HepG2 (cell line): ENCODE results near the gene TRERF1. TPM values are rescaled to one million over a fixed set of nuclear protein-coding genes. Genes with fewer than 3 reads are reported as not detected.

ENCODE experiments used
- ATAC-seq: fragments of 200-7000 bp; cut with Tn5 transposase; 3 replicates; pipeline ENCODE4 v1.9.1; 2020; ENCODE audit warnings: mild to moderate bottlenecking, moderate library complexity
- BruUV-seq: library from RNA; stranded (reverse); fragments of 400-500 nt; replicated peaks from 2 replicates; lab custom pipeline; 2021; lab: Mats Ljungman, UMichigan
- CTCF ChIA-PET: fragments of 300-600 bp; formaldehyde crosslinking; extraction: SDS; loops from one replicate; lab custom pipeline; 2021; ENCODE audit warnings: low total read pairs, inconsistent platforms, low intra/inter-chr PET ratio; lab: Yijun Ruan, JAX
- POLR2A ChIA-PET: fragments of 350-600 bp; sonication (Branson Sonifier 250); formaldehyde crosslinking; loops from one replicate; lab custom pipeline; 2020; ENCODE audit warnings: antibody characterized with exemption, inconsistent platforms; lab: Yijun Ruan, JAX
- DNase-seq: peaks from one replicate; pipeline ENCODE4 v3.0.0-alpha.2; 2015; ENCODE audit warnings: low spot score
- FAIRE-seq: peaks from 3 replicates; lab custom pipeline; 2011; peaks lifted over from hg19 to GRCh38; lab: Jason Lieb, UNC
- H2AFZ ChIP-seq: one replicate; pipeline ENCODE4 v1.6.1; 2011; ENCODE audit warnings: low read length, inconsistent platforms
- H3K27ac ChIP-seq: fragments of 300-600 bp; 3 replicates; pipeline ENCODE4 v1.8.0; 2011; ENCODE audit warnings: mixed run types, mild to moderate bottlenecking, mixed read lengths, low read length, inconsistent platforms; ENCODE audit not compliant: insufficient read depth; ENCODE audit errors: extremely low read length
- H3K27me3 ChIP-seq, 2 experiments: fragments of 200-600 bp in 1 of 2; 2 replicates in 1 of 2; 3 replicates in 1 of 2; pipeline versions ENCODE4 v1.6.0 to v1.8.0; 2011; ENCODE audit warnings: low read length in 2 of 2, mild to moderate bottlenecking in 2 of 2, moderate library complexity in 2 of 2, inconsistent platforms in 1 of 2; ENCODE audit not compliant: insufficient read depth in 2 of 2, control insufficient read depth in 1 of 2
- H3K36me3 ChIP-seq, 2 experiments: fragments of 200-600 bp in 1 of 2; replicated peaks in 1 of 2; 2 replicates in 1 of 2; 3 replicates in 1 of 2; pipeline versions ENCODE4 v1.5.1 to v1.8.0; 2011; ENCODE audit warnings: low read length in 2 of 2, inconsistent platforms in 1 of 2; ENCODE audit not compliant: insufficient read depth in 2 of 2, control insufficient read depth in 1 of 2
- H3K4me1 ChIP-seq: 2 replicates; pipeline ENCODE4 v1.5.1; 2012; ENCODE audit warnings: low read length, inconsistent platforms; ENCODE audit not compliant: insufficient read depth
- H3K4me2 ChIP-seq: 2 replicates; pipeline ENCODE4 v1.6.0; 2011; ENCODE audit warnings: low read depth, low read length, inconsistent platforms
- H3K4me3 ChIP-seq, 3 experiments: fragments of 200-600 bp in 1 of 3; sonication (generic), shearing (Covaris generic) in 1 of 3; replicated peaks in 1 of 3; 2 replicates each; pipeline ENCODE4 v1.5.1; 2011 to 2016; ENCODE audit warnings: low read length in 3 of 3, inconsistent platforms in 2 of 3, low read depth in 2 of 3, mild to moderate bottlenecking in 2 of 3, control low read depth in 1 of 3, mixed read lengths in 1 of 3; ENCODE audit not compliant: insufficient read depth in 1 of 3
- H3K79me2 ChIP-seq: one replicate; pipeline ENCODE4 v1.6.1; 2011; ENCODE audit warnings: low read length, inconsistent platforms; ENCODE audit not compliant: insufficient read depth
- H3K9ac ChIP-seq: 2 replicates; pipeline ENCODE4 v1.6.0; 2011; ENCODE audit warnings: mild to moderate bottlenecking, low read depth, low read length, inconsistent platforms; ENCODE audit not compliant: insufficient read depth
- H3K9me3 ChIP-seq: 2 replicates; pipeline ENCODE4 v1.5.1; 2012; ENCODE audit warnings: mild to moderate bottlenecking, low read length
- H4K20me1 ChIP-seq: 2 replicates; pipeline ENCODE4 v1.6.0; 2011; ENCODE audit warnings: inconsistent platforms, mild to moderate bottlenecking, low read length, moderate library complexity; ENCODE audit not compliant: insufficient read depth
- ERF ChIP-seq: IDR thresholded peaks from 2 replicates; pipeline ENCODE4 v1.6.1; 2018; ENCODE audit warnings: missing biosample characterization, missing genetic modification reagents
- TBX3 ChIP-seq: fragments of 450-650 bp; IDR thresholded peaks from 2 replicates; pipeline ENCODE4 v1.6.1; 2017; ENCODE audit warnings: antibody characterized with exemption, mild to moderate bottlenecking, inconsistent platforms, borderline replicate concordance
- THAP11 ChIP-seq: IDR thresholded peaks from 2 replicates; pipeline ENCODE4 v1.6.1; 2016; ENCODE audit warnings: missing biosample characterization, missing genetic modification reagents
- ZNF296 ChIP-seq: sonication (generic); formaldehyde crosslinking; conservative IDR thresholded peaks from 2 replicates; pipeline ENCODE4 v1.5.0; 2020; ENCODE audit warnings: mild to moderate bottlenecking, missing genetic modification reagents
- ZNF879 ChIP-seq: sonication (generic); formaldehyde crosslinking; IDR thresholded peaks from 2 replicates; pipeline ENCODE4 v1.8.1; 2023; ENCODE audit warnings: missing genetic modification reagents
- WGBS: methylation state at CpG from one replicate; pipeline ENCODE4 v1.1.6; 2017; ENCODE audit warnings: low lambda C conversion rate; 5-methylcytosine and 5-hydroxymethylcytosine counted together
- in situ Hi-C: cut with HindIII; loops from 2 replicates; pipeline ENCODE4 v1.10.0; 2017; ENCODE audit warnings: low pct_unique_long_range_greater_than_20kb; ENCODE audit not compliant: extremely low pct_ligation_motif_present
- intact Hi-C: fragments of 100-400 bp; cut with micrococcal nuclease; formaldehyde crosslinking; loops from one replicate; pipeline ENCODE4 v1.10.0; 2022; ENCODE audit not compliant: unreplicated experiment
- polyA plus RNA-seq, 8 experiments: library from polyadenylated mRNA; depleted of rRNA in 3 of 8; stranded (reverse) in 7 of 8; unstranded in 1 of 8; fragments of >200 nt; fragmentation: Illumina TruSeq in 4 of 8; extraction: Trizol in 4 of 8; gene quantifications; 2 replicates each; pipeline versions ENCODE4 v1.2.1 to v1.2.3, GENCODE V29; 2011 to 2016; ENCODE audit warnings: low read depth in 4 of 8, missing spikeins in 1 of 8, mixed read lengths in 1 of 8; ENCODE audit not compliant: insufficient read depth in 1 of 8
- total RNA-seq, 5 experiments: library from RNA; depleted of rRNA; stranded (reverse); fragments of >200 nt; fragmentation: Illumina TruSeq; extraction: Trizol; gene quantifications; 2 replicates each; pipeline ENCODE4 v1.2.3, GENCODE V29; 2016; ENCODE audit warnings: low read depth in 1 of 5
- TF ChIP-seq, protein P1 (sequence below): sonication (generic); formaldehyde crosslinking; IDR thresholded peaks from 2 replicates; pipeline ENCODE4 v1.5.1; 2020; ENCODE audit warnings: mild to moderate bottlenecking, missing genetic modification reagents, moderate library complexity
- TF ChIP-seq, protein P2 (sequence below): sonication (generic); formaldehyde crosslinking; IDR thresholded peaks from 2 replicates; pipeline ENCODE4 v1.4.0; 2020; ENCODE audit warnings: mild to moderate bottlenecking, missing genetic modification reagents, borderline replicate concordance
- TF ChIP-seq, protein P3 (sequence below): IDR thresholded peaks from 2 replicates; pipeline ENCODE4 v1.6.1; 2016; ENCODE audit warnings: missing biosample characterization, missing genetic modification reagents, low read depth

TRERF1 gene
- total and polyA plus RNA-seq, 2 of the 13 experiments (the other 11 are each of a cell fraction or from before 2014, with no cell fraction given): 0.02 TPM; not detected in 1

DNA sequence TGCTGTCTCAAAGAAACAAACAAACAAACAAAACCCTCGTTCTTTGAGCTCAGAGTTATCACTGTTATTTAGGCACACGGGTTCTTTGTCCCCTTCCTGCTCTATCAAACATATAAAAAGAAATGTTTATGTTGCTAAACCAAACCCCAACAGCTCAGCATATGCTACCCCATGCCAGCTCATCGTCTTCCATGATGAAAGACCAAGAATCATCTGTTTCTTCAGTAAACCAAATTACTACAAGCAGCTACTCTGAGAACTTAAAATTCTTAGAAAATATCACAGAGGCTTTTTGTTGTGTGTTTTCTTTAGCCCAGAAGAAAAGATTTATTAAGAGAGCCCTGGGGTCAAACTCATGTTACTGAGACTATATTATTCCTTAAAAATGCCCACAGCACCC is 4.7 kb downstream of the TRERF1 start:
- Histone ChIP-seq H3K4me1 (no peaks in the 10 kb centered on the region), H3K27ac (no peak overlapping the region), H3K36me3 (no peaks in the 10 kb centered on the region), H3K79me2 (no peaks in the 10 kb centered on the region), H3K4me2 (no peak overlapping the region), H2AFZ (no peak overlapping the region), H3K27me3 (peaks cover 6 to 80% of the 10 kb centered on the region in 2 experiments; a peak in 4 of 5 replicates), H3K4me3 (no peak overlapping the region), H3K9me3 (no peaks in the 10 kb centered on the region), H3K9ac (no peak overlapping the region), H4K20me1 (no peaks in the 10 kb centered on the region; the same call in 1 of the 2 replicates)
- ChIA-PET CTCF (no interaction called here), POLR2A (no interaction called here)
- no TSS peak for BruUV-seq
- WGBS: 4% methylated on average over 3 of the region's 3 CpGs
- TF ChIP-seq ZNF879 (CRISPR knock-in tag) (no peak), ERF (no peak)
- FAIRE-seq (no peak), DNase-seq (no peak), ATAC-seq (no peak)
- in situ Hi-C loops (no loop called here), intact Hi-C loops (no loop called here)

DNA sequence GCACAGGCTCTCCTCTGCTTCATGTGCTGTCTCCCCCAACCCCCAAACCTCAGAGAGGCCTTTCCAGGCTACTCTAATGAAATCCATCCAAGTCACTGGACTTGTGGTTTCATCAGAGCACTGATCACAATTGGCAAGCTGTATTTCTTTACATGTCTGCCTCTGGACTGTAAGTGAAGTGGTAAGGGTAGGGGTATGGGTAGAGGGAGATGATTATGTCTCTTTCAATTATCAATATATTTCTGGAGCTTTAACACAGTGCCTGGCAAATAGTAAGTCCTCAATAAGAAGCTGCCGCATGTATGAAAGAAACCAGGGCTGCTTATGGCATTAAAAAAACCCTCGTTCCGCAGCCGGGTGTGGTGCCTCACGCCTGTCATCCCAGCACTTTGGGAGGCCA is 5.4 kb downstream of the TRERF1 start:
- no peak overlapping the region for H3K4me3 ChIP-seq
- intact Hi-C loops (no loop called here), in situ Hi-C loops (no loop called here)
- ATAC-seq: no peak
- CTCF ChIA-PET: no interaction called here
- no peaks in the 10 kb centered on the region for H3K9me3 ChIP-seq
- DNase-seq: no peak
- no peaks in the 10 kb centered on the region for H3K79me2 ChIP-seq
- no peaks in the 10 kb centered on the region for H3K4me1 ChIP-seq
- no peak overlapping the region for H3K4me2 ChIP-seq
- no TSS peak for BruUV-seq
- POLR2A ChIA-PET: no interaction called here
- peaks cover 6 to 80% of the 10 kb centered on the region in 2 experiments; a peak in 4 of 5 replicates for H3K27me3 ChIP-seq
- H4K20me1 ChIP-seq: no peaks in the 10 kb centered on the region; the same call in 1 of the 2 replicates
- H3K9ac ChIP-seq: no peak overlapping the region
- H3K36me3 ChIP-seq: no peaks in the 10 kb centered on the region
- no peak overlapping the region for H3K27ac ChIP-seq
- no peak overlapping the region for H2AFZ ChIP-seq
- 41% methylated on average over 5 of the region's 5 CpGs for WGBS
- no peak for FAIRE-seq
- TF ChIP-seq, protein P1, sequence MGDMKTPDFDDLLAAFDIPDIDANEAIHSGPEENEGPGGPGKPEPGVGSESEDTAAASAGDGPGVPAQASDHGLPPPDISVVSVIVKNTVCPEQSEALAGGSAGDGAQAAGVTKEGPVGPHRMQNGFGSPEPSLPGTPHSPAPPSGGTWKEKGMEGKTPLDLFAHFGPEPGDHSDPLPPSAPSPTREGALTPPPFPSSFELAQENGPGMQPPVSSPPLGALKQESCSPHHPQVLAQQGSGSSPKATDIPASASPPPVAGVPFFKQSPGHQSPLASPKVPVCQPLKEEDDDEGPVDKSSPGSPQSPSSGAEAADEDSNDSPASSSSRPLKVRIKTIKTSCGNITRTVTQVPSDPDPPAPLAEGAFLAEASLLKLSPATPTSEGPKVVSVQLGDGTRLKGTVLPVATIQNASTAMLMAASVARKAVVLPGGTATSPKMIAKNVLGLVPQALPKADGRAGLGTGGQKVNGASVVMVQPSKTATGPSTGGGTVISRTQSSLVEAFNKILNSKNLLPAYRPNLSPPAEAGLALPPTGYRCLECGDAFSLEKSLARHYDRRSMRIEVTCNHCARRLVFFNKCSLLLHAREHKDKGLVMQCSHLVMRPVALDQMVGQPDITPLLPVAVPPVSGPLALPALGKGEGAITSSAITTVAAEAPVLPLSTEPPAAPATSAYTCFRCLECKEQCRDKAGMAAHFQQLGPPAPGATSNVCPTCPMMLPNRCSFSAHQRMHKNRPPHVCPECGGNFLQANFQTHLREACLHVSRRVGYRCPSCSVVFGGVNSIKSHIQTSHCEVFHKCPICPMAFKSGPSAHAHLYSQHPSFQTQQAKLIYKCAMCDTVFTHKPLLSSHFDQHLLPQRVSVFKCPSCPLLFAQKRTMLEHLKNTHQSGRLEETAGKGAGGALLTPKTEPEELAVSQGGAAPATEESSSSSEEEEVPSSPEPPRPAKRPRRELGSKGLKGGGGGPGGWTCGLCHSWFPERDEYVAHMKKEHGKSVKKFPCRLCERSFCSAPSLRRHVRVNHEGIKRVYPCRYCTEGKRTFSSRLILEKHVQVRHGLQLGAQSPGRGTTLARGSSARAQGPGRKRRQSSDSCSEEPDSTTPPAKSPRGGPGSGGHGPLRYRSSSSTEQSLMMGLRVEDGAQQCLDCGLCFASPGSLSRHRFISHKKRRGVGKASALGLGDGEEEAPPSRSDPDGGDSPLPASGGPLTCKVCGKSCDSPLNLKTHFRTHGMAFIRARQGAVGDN (CRISPR knock-in tag): no peak
- TF ChIP-seq, protein P2, sequence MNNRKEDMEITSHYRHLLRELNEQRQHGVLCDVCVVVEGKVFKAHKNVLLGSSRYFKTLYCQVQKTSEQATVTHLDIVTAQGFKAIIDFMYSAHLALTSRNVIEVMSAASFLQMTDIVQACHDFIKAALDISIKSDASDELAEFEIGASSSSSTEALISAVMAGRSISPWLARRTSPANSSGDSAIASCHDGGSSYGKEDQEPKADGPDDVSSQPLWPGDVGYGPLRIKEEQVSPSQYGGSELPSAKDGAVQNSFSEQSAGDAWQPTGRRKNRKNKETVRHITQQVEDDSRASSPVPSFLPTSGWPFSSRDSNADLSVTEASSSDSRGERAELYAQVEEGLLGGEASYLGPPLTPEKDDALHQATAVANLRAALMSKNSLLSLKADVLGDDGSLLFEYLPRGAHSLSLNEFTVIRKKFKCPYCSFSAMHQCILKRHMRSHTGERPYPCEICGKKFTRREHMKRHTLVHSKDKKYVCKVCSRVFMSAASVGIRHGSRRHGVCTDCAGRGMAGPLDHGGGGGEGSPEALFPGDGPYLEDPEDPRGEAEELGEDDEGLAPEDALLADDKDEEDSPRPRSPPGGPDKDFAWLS: no peak
- TF ChIP-seq ZNF296 (CRISPR knock-in tag): no peak
- TF ChIP-seq, protein P3, sequence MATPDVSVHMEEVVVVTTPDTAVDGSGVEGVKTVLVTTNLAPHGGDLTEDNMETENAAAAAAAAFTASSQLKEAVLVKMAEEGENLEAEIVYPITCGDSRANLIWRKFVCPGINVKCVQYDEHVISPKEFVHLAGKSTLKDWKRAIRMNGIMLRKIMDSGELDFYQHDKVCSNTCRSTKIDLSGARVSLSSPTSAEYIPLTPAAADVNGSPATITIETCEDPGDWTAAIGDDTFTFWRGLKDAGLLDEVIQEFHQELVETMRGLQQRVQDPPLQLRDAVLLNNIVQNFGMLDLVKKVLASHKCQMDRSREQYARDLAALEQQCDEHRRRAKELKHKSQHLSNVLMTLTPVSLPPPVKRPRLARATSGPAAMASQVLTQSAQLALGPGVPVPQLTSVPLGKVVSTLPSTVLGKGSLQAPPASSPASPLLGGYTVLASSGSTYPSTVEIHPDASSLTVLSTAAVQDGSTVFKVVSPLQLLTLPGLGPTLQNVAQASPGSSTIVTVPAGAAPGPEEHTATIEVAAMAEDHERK (CRISPR knock-in tag): no peak
- no peak for TF ChIP-seq TBX3
- no peak for TF ChIP-seq THAP11 (CRISPR knock-in tag)
